DOHH2 (cell line): Measurements from ENCODE around the gene GPC5.

Source experiments
- EZH2phosphoT487 ChIP-seq: fragments of 200-600 bp; sonication (generic); IDR thresholded peaks from 2 replicates; pipeline ENCODE4 v1.6.1; 2017; ENCODE audit warnings: borderline replicate concordance, mild to moderate bottlenecking, antibody characterized with exemption, low read length, moderate library complexity, mixed read lengths
- TF ChIP-seq, protein P1 (sequence below): fragments of 200-600 bp; sonication (generic); IDR thresholded peaks from one replicate; pipeline ENCODE4 v1.5.1; 2014; ENCODE audit warnings: antibody characterized with exemption, mild to moderate bottlenecking, low read depth, low read length; ENCODE audit not compliant: poor library complexity, severe bottlenecking

DNA sequence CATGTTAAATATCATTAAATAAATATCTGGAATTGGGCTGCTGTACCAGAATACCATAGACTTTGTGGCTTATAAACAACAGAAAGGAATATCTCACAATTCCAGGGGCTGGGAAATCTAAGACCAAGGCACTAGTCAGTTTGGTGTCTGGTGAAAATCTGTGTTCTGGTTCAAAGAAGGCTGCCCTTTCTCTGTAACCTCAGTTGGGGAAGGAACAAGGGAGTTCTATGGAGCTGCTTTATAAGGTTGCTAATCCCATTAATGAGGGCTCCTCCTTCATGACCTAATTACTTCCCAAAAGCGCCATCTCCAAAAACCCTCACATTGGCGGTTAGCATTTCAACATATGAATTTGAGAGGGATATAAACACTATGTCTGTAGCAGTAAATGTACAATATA lies 480.9 kb downstream of the GPC5 start:
- no peak for TF ChIP-seq EZH2phosphoT487
- TF ChIP-seq, protein P1, sequence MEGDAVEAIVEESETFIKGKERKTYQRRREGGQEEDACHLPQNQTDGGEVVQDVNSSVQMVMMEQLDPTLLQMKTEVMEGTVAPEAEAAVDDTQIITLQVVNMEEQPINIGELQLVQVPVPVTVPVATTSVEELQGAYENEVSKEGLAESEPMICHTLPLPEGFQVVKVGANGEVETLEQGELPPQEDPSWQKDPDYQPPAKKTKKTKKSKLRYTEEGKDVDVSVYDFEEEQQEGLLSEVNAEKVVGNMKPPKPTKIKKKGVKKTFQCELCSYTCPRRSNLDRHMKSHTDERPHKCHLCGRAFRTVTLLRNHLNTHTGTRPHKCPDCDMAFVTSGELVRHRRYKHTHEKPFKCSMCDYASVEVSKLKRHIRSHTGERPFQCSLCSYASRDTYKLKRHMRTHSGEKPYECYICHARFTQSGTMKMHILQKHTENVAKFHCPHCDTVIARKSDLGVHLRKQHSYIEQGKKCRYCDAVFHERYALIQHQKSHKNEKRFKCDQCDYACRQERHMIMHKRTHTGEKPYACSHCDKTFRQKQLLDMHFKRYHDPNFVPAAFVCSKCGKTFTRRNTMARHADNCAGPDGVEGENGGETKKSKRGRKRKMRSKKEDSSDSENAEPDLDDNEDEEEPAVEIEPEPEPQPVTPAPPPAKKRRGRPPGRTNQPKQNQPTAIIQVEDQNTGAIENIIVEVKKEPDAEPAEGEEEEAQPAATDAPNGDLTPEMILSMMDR = no peak
